Stimulated activated CD8-positive, alpha-beta memory T cell treated with anti-CD3 and anti-CD28 coated beads, Interleukin-12 subunit alpha, Interleukin-12 subunit beta, amount 100 ng/mL, for 4 hours (primary cell): Measurements from ENCODE around the gene CGB2.
"Not testable (repeated sequence)": the region's sequence is repeated elsewhere in the genome, so short reads cannot be mapped to it uniquely, and the experiment has no call there.

Source experiments
- DNase-seq: peaks from one replicate; pipeline ENCODE4 v3.0.0-alpha.2; 2020; ENCODE audit warnings: low read depth

Gene CGB2

DNA sequence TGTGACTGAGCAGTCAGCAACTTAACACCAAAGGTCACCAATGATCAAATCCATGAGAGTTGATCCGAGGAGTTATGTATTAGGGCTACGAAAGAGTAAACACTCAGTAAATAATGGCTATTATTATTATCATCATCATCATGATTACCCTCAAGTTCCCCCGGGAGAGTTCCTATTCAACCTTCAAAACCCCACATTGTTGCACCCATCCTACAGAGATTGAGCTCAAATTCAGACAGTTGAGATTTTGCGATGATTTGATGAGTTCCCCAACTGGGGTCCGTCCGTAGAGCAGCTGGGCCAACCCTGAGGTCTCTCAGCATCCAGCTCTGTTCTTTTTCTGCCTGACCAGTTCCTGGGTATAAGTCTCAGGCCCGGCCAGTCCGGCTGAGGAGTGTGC is 6.4 kb downstream of the CGB2 start:
- not testable (repeated sequence) for DNase-seq

DNA sequence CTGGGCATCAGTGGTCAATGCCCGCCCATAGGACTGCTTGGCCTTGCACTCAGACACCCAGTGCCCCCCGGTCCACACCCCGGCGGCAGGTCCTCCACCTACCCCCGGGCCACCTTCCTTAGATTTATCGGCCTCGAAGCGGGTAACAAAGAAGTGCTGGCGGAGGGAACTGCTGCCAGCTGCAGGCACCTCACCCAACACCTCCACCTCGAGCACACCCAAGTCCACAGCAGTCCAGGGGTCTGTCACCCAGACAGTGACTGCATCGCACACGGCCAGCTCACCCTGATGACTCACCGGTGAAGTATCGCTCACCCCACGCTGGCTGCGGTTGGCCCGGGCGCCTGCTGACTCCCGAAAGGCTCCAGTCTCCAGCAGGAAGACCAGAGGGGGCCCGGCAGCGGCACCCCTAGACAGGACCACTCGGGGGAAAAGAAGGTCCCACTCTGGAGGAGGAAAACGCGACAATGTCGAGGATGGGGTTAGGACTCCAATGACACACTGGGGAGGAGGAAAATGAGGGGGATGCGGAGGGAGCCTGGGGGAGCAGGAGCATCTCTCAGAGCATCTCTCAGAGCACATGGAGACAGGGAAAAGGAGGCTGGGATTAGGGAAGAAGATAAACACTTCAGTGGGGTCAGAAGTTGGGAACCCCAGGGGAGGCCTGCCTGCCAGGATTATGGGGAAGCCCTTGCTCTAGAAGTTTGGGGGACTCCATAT is 7.0 kb downstream of the CGB2 start:
- not testable (repeated sequence) for DNase-seq

DNA sequence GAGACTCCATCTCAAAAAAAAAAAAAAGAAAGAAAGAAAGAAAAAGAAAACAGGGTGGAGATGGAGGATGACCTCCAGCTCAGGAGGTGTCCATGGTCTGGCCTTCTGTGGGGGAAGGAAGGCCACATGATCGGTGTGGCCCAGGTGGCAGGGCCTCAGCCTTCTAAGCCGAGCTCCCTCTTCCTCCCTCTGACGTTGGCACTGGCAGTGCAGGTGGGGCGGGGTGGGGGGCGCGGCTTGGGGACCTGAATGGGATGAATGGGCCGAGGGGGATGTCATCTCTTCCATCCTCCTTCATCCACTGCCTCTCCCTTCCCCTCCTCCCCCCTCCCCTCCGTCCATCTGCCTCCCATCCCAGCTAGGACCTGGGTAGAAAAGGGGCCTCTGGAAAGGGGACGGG is 8.0 kb downstream of the CGB2 start:
- DNase-seq = not testable (repeated sequence)

DNA sequence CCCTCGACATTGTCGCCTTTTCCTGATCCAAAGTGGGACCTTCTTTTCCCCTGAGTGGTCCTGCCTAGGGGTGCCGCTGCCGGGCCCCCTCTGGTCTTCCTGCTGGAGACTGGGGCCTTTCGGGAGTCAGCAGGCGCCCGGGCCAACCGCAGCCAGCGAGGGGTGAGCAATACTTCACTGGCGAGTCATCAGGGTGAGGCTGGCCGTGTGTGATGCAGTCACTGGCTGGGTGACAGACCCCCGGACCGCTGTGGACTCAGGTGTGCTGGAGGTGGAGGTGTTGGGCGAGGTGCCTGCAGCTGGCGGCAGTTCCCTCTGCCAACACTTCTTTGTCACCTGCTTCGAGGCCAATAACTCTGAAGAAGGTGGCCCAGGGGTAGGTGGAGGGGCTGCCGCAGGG is 10.5 kb downstream of the CGB2 start:
- no peak for DNase-seq

DNA sequence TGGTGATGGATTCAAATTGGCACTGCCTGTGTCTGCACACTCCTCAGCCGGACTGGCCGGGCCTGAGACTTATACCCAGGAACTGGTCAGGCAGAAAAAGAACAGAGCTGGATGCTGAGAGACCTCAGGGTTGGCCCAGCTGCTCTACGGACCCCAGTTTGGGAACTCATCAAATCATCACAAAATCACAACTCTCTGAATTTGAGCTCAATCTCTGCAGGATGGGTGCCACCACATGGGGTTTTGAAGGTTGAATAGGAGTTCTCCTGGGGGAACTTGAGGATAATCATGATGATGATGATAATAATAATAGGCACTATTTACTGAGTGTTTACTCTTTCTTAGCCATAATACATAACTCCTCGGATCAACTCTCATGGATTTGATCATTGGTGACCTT is 11.0 kb downstream of the CGB2 start:
- DNase-seq = not testable (repeated sequence)

DNA sequence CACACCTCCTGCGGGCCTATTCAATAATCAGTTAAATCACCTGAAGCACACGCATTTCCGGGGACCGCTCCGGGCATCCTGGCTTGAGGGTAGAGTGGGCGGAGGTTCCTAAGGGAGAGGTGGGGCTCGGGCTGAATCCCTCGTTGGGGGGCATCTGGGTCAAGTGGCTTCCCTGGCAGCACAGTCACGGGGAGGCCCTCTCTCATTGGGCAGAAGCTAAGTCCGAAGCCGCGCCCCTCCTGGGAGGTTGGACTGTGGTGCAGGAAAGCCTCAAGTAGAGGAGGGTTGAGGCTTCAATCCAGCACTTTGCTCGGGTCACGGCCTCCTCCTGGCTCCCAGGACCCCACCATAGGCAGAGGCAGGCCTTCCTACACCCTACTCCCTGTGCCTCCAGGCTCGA is 11.9 kb downstream of the CGB2 start, which contains the start of gene CGB5:
Gene CGB5 (plus strand): TSS at position 301 of the 400 bp plus-strand sequence. CDS start 362 bp downstream, outside the sequence.
- not testable (repeated sequence) for DNase-seq

DNA sequence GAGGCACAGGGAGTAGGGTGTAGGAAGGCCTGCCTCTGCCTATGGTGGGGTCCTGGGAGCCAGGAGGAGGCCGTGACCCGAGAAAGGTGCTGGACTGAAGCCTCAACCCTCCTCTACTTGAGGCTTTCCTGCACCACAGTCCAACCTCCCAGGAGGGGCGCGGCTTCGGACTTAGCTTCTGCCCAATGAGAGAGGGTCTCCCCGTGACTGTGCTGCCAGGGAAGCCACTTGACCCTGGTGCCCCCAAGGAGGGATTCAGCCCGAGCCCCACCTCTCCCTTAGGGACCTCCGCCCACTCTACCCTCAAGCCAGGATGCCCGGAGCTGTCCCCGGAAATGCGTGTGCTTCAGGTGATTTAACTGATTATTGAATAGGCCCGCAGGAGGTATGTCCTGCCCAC is 17.3 kb downstream of the CGB2 start, which contains the start of gene CGB8:
Gene CGB8 (minus strand): TSS at position 101 of the 400 bp plus-strand sequence. CDS start 372 bp downstream, outside the sequence.
- DNase-seq = not testable (repeated sequence)

DNA sequence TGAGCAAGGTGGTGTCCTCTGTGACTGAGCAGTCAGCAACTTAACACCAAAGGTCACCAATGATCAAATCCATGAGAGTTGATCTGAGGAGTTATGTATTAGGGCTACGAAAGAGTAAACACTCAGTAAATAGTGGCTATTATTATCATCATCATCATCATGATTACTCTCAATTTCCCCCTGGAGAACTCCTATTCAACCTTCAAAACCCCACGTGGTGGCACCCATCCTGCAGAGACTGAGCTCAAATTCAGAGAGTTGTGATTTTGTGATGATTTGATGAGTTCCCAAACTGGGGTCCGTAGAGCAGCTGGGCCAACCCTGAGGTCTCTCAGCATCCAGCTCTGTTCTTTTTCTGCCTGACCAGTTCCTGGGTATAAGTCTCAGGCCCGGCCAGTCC is 18.1 kb downstream of the CGB2 start:
- DNase-seq = not testable (repeated sequence)

DNA sequence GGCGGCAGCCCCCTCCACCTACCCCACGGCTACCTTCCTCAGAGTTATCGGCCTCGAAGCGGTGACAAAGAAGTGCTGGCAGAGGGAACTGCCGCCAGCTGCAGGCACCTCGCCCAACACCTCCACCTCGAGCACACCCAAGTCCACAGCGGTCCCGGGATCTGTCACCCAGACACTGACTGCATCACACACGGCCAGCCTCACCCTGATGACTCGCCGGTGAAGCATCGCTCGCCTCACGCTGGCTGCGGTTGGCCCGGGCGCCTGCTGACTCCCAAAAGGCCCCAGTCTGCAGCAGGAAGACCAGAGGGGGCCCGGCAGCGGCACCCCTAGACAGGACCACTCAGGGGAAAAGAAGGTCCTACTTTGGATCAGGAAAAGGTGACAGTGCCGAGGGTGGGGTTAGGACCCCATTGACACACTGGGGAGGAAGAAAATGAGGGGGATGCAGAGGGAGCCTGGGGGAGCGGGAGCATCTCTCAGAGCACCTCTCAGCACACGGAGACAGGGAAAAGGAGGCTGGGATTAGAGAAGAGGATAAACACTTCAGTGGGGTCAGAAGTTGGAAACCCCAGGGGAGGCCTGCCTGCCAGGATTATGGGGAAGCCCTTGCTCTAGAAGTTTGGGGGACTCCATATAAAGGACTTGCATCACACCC is 18.8 kb downstream of the CGB2 start:
- not testable (repeated sequence) for DNase-seq

DNA sequence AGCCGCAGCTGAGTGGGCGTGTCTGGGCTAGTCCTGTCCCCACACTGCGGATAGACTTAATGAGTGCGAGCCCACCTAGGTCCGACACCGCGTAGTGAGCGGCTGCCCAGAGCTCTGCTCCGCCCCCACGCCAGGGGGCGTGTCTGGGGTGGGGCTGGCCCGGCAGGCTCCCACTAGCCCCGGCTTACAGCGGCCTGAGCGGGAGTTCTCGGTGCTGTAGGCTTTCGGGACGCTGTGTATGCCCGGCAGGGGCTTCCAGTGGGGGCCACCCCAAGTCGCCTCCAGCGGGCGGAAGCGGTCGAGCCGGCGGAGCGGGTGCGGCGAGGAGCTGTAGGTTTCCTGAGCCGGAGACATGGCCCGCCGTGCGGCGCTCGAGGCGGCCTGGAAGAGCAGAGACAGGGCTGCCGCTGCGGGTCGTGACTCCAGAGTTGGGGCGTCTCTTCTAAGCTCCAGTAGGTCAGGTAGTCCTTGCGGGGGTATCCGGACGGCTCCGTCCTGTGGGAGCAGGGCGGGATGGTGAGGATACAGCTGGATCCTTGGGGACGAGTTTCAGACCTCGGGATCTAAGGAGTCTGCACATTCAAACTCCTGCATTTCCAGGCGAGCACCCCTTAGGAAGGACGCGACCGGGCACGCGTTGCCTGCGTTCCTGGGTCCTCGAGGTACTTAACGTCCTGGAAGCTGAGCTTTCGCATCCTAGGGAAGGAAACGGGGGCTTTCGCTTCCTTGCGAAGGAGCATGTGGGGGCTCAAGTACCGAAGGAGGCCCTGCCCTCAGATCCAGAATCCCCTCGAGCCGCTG is 24.6 kb downstream of the CGB2 start:
- DNase-seq = no peak

DNA sequence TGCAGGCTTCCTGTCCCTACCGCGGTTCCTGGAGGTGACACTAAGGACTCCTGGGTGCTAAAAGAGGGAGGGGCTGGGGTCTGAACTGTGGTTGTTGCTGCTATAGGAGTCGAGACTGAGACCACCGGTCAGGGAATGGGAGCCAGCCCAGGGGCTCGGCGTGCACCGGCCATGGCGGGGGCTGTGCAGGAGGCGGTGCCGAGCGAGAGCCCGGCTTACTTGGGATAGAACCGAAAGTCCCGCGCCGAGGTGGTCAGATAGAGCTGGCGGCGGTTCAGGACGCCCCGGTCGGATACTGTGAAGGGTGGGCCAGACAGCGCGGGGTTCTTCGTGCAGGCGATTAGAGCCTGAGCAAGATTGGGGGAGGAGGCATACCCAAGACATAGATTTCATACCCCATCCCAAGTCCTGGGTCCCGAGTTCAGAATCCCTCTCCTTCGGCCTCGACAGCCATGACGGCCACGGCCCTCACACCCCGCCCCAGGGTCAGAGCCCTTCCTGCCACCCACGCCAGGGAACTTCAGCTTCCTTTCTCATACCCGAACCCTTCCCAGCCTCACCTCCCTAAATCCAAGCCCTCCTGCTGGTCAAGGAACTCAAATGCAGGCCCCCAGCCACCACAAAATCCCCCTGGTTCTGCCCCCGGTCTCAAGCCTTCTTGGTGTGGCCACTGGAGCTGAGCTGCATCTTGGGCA is 25.4 kb downstream of the CGB2 start:
- DNase-seq = not testable (repeated sequence)

DNA sequence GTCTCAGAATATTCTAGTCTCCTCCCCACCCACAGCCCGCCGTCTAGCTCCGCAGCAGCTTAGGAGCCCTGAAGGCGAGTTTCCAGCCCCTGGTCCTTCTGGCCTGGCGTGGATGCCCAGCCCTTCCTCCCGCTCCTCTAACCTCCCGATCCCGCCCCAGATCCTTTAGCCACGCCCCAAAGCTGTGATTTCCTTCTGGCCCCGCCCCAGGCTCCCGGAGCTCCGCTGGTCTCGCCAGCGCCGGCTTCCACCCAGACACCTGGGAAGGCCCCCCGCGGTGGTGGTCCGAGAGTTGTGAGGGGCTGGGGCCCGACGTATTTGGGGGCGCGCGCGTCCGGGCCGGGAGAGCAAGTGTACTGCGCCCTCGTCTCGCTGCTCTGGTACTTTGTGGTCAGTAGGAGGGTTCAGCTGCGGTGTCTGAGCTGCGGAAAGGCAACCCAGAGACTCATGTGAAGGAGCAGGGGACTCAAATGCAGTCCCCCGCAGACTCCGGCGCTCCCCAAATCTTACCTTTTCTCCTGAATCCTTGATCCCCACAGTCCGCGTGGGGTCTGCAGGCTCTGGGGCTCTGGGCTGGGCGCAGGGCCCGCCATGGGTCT is 26.0 kb downstream of the CGB2 start, which contains the start of gene CGB7:
Gene CGB7 (minus strand): TSS at position 114 of the 599 bp plus-strand sequence. CDS start 2,374 bp downstream, outside the sequence.
- DNase-seq = no peak

DNA sequence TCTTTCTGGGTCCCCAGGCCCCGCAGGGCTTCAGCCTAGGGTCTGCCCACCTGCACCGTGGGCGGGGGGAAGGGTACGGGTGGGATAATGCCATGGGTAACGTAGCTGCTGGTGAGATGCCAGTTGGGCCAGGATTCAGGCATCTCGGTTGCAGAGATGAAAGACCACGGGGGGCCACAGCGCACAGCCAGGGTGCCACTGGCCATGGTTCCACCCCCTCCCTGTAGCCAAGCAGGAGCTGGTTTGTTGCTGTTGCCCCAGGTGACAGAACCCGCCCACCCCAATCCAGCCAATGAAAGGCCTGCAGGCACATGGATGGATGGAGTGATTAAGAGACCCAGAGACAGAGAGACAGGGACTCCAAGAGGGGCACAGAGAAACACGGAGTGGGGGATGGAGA is 26.9 kb downstream of the CGB2 start:
- no peak for DNase-seq

DNA sequence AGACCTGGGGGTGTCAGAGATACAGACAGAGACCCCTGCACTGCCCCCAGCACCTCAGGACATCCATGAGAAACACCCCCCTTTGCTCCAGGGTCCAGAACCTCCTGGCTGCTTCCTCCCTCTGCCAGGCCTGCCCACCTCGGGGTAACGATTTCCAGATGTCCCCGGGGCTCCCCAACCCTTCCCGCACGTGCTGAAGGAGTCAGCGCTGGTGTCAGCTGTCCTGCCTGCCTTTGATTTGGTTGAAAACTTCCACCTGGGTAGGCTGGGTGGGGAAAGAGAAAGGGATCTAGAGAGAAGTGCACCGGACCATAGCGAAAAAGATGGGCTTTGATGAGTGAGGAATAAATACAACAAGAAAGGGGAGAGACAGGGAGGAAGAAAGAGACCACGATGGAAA is 27.4 kb downstream of the CGB2 start:
- no peak for DNase-seq

DNA sequence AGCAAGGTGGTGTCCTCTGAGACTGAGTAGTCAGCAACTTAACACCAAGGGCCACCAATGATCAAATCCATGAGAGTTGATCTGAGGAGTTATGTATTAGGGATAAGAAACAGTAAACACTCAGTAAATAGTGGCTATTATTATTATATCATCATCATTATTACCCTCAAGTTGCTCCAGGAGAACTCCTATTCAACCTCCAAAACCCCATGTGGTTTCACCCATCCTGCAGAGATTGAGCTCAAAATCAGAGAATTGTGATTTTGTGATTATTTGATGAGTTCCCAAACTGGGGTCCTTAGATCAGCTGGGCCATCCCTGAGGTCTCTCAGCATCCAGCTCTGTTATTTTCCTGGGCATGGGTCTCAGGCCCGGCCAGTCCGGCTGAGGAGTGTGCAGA is 29.3 kb downstream of the CGB2 start:
- no peak for DNase-seq

DNA sequence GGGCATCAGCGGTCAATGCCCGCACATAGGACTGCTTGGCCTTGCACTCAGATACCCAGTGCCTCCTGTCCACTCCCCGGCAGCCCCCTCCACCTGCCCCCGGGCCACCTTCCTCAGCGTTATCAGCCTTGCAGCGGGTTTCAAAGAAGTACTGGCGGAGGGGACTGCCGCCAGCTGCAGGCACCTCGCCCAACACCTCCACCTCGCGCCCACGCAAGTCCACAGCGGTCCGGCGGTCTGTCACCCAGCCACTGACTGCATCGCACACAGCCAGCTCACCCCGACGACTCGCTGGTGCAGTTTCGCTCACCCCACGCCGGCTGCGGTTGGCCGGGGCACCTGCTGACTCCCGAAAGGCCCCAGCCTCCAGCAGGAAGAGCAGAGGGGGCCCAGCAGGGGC is 29.8 kb downstream of the CGB2 start:
- no peak for DNase-seq

DNA sequence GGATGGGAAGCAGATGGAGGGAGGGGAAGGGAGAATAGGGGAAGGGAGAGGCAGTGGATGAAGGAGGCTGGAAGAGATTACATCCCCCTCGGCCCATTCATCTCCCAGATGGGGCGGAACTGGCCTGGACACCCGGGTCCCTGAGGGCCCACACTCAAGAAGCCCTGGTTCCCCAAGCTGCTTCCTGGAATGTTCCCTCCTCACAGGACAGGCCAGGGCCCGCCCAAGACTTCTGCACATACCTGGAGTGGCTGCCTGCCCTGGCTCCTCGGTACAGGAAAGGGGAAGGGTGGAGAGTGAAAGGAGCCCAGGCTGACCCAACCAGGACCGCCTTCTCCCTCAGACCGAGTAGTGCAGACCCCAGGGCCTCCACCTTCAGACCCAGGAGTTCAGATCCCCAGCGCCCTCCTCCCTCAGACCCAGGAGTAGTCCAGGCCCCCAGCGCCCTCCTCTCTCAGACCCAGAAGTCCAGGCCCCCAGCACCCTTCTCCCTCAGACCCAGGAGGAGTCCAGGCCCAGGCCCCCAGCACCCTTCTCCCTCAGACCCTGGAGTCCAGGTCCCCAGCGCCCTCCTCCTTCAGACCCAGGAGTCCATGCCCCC is 32.4 kb downstream of the CGB2 start:
- no peak for DNase-seq

DNA sequence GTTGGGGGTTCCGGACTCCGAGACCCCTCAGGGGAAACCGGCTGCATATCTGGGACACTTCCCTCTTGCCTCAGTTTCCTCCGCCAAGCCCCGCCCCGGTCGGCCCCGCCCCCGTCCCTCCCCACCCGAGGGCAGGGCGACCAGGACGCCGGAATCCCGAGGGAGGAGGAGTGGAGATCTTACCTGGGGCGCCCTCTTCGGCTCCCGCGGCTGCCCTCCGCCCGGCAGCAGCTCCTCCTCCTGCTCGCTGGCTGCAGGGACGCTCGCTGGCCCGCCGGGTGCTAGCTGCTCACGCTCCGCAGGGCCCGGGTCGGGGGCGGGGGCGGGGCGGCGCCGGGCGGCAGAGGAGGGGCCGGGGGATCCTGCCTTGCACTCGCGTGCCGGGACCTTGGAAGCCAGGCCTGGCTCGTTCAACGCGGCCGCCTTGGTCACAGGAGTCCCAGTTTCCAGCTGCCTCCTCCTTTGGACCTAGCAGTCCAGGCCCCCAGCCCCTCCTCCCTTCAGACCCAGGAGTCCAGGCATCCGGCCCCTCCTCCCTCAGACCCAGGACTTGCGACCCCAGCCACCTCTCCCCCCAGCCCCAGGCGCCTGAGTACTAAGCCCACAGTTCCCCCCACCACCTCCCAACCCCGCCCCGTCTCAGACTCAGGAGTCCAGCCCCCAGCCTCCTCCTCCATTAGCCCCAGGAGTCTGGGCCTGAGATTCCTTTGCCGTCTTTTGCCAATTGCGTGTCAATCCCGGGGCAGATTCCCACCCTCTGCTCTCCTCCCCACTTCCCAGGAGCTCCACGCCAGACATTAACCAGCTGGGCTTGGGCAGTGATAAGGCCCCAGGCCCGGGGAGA is 33.3 kb downstream of the CGB2 start, which contains the start of gene NTF4:
Gene NTF4 (minus strand): TSS at position 51 of the 844 bp plus-strand sequence. CDS start 2,821 bp downstream, outside the sequence.
- no peak for DNase-seq

DNA sequence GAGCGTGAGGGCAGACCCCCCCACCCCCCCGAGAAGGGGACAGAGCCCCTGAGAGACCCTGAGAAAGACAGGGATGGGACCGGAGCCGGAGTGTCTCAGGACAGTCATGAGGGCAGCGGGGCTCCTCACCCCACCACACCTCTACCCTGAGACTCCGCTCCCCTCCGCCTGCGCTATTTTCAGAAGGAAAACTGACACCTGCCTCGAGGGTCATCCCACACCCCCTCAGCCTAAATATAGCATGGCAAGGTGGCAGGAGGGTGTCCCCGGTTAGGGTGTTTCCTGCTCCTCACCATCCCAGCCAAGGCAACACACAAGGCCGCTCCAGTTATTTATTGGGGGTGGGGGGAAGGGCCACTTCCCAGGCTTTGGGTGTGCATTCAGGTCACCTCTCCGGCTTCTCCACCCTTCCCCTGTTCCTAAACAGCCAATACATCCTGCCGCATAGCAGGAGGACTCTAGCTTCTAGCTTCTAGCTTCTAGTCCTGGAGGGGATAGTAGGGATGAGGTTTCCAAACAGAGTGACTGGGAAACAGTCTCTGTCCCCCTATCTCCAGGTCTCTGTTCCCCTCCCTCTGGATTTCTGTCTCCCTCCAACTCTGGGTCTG is 34.3 kb downstream of the CGB2 start:
- DNase-seq = no peak
